HepG2 (cell line): ENCODE results near the gene CASZ1. TPM values are rescaled to one million over a fixed set of nuclear protein-coding genes. Genes with fewer than 3 reads are reported as not detected.

Experiments used
- BRCA1 ChIP-seq: sonication (generic); formaldehyde crosslinking; IDR thresholded peaks from 2 replicates; pipeline ENCODE4 v1.4.0; 2020; ENCODE audit warnings: missing genetic modification reagents
- CHD4 ChIP-seq: fragments of 200-600 bp; sonication (generic); IDR thresholded peaks from 2 replicates; pipeline ENCODE4 v1.7.0; 2017; ENCODE audit warnings: mild to moderate bottlenecking, low read length, borderline replicate concordance
- EHMT2 ChIP-seq: fragments of 200-600 bp; sonication (generic); IDR thresholded peaks from 2 replicates; pipeline ENCODE4 v1.7.0; 2017; ENCODE audit warnings: antibody characterized with exemption, low read depth, low read length, borderline replicate concordance
- GATAD2A ChIP-seq: IDR thresholded peaks from 2 replicates; pipeline ENCODE4 v1.6.1; 2016
- KLF16 ChIP-seq, 2 experiments: sonication (generic) in 1 of 2; formaldehyde crosslinking in 1 of 2; IDR thresholded peaks; 2 replicates each; pipeline versions ENCODE4 v1.6.1 to v1.8.0; 2016 to 2023; ENCODE audit warnings: missing genetic modification reagents in 2 of 2, missing compliant biosample characterization in 1 of 2
- MAFG ChIP-seq: sonication (generic); formaldehyde crosslinking; IDR thresholded peaks from 2 replicates; pipeline ENCODE4 v1.5.1; 2020; ENCODE audit warnings: mild to moderate bottlenecking, missing genetic modification reagents
- MED13 ChIP-seq: sonication (generic); formaldehyde crosslinking; IDR thresholded peaks from 2 replicates; pipeline ENCODE4 v1.5.0; 2020; ENCODE audit warnings: missing genetic modification reagents
- NFKB2 ChIP-seq: sonication (generic); formaldehyde crosslinking; IDR thresholded peaks from 2 replicates; pipeline ENCODE4 v1.4.0; 2020; ENCODE audit warnings: missing genetic modification reagents, borderline replicate concordance
- PHF5A ChIP-seq: IDR thresholded peaks from one replicate; pipeline ENCODE4 v1.6.1; 2018; ENCODE audit warnings: low read depth, missing genetic modification reagents; ENCODE audit not compliant: unreplicated experiment
- RFX3 ChIP-seq: IDR thresholded peaks from 2 replicates; pipeline ENCODE4 v1.6.1; 2016; ENCODE audit warnings: missing biosample characterization, missing genetic modification reagents
- TBX2 ChIP-seq: sonication (generic); formaldehyde crosslinking; IDR thresholded peaks from 2 replicates; pipeline ENCODE4 v1.5.0; 2020; ENCODE audit warnings: missing genetic modification reagents, mild to moderate bottlenecking, borderline replicate concordance
- TCF7L2 ChIP-seq: IDR thresholded peaks from 2 replicates; pipeline ENCODE4 v1.6.1; 2011; ENCODE audit warnings: mild to moderate bottlenecking, low read depth, low read length, moderate library complexity
- ZNF260 ChIP-seq: sonication (generic); formaldehyde crosslinking; IDR thresholded peaks from 2 replicates; pipeline ENCODE4 v1.4.0; 2020; ENCODE audit warnings: missing genetic modification reagents, low read depth, mild to moderate bottlenecking, borderline replicate concordance
- ZNF34 ChIP-seq: sonication (generic); formaldehyde crosslinking; IDR thresholded peaks from 2 replicates; pipeline ENCODE4 v1.4.0; 2020; ENCODE audit warnings: mild to moderate bottlenecking, missing genetic modification reagents, borderline replicate concordance
- ZNF605 ChIP-seq: sonication (generic); formaldehyde crosslinking; IDR thresholded peaks from 2 replicates; pipeline ENCODE4 v1.8.0; 2022; ENCODE audit warnings: mild to moderate bottlenecking, missing genetic modification reagents
- ZNF720 ChIP-seq: sonication (generic); formaldehyde crosslinking; IDR thresholded peaks from 2 replicates; pipeline ENCODE4 v1.4.0; 2020; ENCODE audit warnings: missing genetic modification reagents
- ZNF782 ChIP-seq: sonication (generic); formaldehyde crosslinking; IDR thresholded peaks from 2 replicates; pipeline ENCODE4 v1.4.0; 2020; ENCODE audit warnings: missing genetic modification reagents, mild to moderate bottlenecking, borderline replicate concordance
- ZNF878 ChIP-seq: sonication (generic); formaldehyde crosslinking; IDR thresholded peaks from 2 replicates; pipeline ENCODE4 v1.8.1; 2023; ENCODE audit warnings: mild to moderate bottlenecking, missing genetic modification reagents, moderate library complexity
- polyA plus RNA-seq, 8 experiments: library from polyadenylated mRNA; depleted of rRNA in 3 of 8; stranded (reverse) in 7 of 8; unstranded in 1 of 8; fragments of >200 nt; fragmentation: Illumina TruSeq in 4 of 8; extraction: Trizol in 4 of 8; gene quantifications; 2 replicates each; pipeline versions ENCODE4 v1.2.1 to v1.2.3, GENCODE V29; 2011 to 2016; ENCODE audit warnings: low read depth in 4 of 8, missing spikeins in 1 of 8, mixed read lengths in 1 of 8; ENCODE audit not compliant: insufficient read depth in 1 of 8
- total RNA-seq, 5 experiments: library from RNA; depleted of rRNA; stranded (reverse); fragments of >200 nt; fragmentation: Illumina TruSeq; extraction: Trizol; gene quantifications; 2 replicates each; pipeline ENCODE4 v1.2.3, GENCODE V29; 2016; ENCODE audit warnings: low read depth in 1 of 5
- TF ChIP-seq, protein P1 (sequence below): sonication (generic); formaldehyde crosslinking; IDR thresholded peaks from 2 replicates; pipeline ENCODE4 v1.5.1; 2020; ENCODE audit warnings: missing genetic modification reagents, mild to moderate bottlenecking, borderline replicate concordance
- TF ChIP-seq, protein P2 (sequence below): IDR thresholded peaks from 2 replicates; pipeline ENCODE4 v1.6.1; 2016; ENCODE audit warnings: low read depth
- TF ChIP-seq, protein P3 (sequence below): sonication (generic); formaldehyde crosslinking; IDR thresholded peaks from 2 replicates; pipeline ENCODE4 v1.4.0; 2020; ENCODE audit warnings: missing genetic modification reagents

The CASZ1 gene
- total and polyA plus RNA-seq, 2 of the 13 experiments (the other 11 are each of a cell fraction or from before 2014, with no cell fraction given), result 1.9 to 3.7 TPM

DNA sequence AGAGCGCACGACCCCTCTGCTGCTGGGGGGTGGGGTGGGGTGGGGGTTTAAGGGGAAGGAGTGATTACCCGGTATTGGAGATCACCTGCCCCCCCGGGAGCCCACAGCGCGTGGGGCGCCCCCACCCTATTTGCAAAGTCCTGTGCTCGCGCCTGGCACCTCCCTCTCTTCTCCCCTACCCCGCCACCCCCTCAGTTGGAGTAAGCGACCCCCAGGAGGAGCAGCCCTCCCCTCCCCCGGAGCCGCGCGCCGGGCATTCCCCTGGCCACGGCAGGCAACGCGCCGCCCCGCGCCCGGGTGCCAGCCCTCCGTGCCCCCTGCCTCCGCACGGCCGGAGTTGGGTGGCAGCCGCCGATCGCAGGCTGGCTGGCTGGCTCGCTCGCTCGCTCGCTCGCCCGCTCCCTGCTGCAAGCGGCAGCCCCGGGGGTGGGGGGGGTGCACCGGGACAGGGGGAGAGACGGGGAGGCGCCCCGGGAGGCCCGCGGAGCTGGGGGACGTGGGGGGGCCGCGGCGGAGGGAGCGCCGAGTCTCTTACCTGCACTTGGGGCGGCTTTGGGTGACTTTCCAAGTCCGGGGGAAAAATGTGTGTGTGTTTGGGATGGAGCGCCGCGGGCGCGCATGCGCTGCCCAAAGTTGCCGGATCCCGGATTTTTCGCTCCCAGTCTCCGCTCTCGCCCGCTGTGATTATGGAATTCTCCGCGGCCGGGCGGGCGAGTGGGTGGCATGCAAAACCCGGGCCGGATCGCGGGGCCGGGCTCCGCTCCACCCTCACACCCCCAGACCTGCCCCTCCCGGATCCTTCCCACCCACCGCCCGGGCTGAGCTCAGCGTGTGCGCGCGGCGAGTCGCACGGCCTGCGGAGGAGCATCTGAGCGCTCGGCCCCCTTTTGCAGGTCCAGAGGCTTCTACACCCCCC lies at the start of gene CASZ1 (continued):
- TF ChIP-seq, protein P1, sequence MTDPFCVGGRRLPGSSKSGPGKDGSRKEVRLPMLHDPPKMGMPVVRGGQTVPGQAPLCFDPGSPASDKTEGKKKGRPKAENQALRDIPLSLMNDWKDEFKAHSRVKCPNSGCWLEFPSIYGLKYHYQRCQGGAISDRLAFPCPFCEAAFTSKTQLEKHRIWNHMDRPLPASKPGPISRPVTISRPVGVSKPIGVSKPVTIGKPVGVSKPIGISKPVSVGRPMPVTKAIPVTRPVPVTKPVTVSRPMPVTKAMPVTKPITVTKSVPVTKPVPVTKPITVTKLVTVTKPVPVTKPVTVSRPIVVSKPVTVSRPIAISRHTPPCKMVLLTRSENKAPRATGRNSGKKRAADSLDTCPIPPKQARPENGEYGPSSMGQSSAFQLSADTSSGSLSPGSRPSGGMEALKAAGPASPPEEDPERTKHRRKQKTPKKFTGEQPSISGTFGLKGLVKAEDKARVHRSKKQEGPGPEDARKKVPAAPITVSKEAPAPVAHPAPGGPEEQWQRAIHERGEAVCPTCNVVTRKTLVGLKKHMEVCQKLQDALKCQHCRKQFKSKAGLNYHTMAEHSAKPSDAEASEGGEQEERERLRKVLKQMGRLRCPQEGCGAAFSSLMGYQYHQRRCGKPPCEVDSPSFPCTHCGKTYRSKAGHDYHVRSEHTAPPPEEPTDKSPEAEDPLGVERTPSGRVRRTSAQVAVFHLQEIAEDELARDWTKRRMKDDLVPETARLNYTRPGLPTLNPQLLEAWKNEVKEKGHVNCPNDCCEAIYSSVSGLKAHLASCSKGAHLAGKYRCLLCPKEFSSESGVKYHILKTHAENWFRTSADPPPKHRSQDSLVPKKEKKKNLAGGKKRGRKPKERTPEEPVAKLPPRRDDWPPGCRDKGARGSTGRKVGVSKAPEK (CRISPR knock-in tag), result no peak
- 0 out of 4 replicates have a peak, but pooled peaks of 1 of the 2 experiments have one; percentile 34 for TF ChIP-seq KLF16 (CRISPR knock-in tag; IDR thresholded peaks at IDR 0.05)
- TF ChIP-seq MAFG, result no peak
- TF ChIP-seq, protein P2, sequence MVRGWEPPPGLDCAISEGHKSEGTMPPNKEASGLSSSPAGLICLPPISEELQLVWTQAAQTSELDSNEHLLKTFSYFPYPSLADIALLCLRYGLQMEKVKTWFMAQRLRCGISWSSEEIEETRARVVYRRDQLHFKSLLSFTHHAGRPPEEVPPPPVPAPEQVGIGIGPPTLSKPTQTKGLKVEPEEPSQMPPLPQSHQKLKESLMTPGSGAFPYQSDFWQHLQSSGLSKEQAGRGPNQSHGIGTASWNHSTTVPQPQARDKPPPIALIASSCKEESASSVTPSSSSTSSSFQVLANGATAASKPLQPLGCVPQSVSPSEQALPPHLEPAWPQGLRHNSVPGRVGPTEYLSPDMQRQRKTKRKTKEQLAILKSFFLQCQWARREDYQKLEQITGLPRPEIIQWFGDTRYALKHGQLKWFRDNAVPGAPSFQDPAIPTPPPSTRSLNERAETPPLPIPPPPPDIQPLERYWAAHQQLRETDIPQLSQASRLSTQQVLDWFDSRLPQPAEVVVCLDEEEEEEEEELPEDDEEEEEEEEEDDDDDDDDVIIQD (CRISPR knock-in tag), result no peak
- TF ChIP-seq EHMT2, result no peak
- no peak for TF ChIP-seq ZNF260
- TF ChIP-seq ZNF605 (CRISPR knock-in tag), result no peak
- no peak for TF ChIP-seq BRCA1 (CRISPR knock-in tag)
- TF ChIP-seq RFX3, result no peak
- no peak for TF ChIP-seq ZNF782
- TF ChIP-seq PHF5A (CRISPR knock-in tag), result no peak
- TF ChIP-seq ZNF878 (CRISPR knock-in tag), result no peak
- TF ChIP-seq ZNF34, result no peak
- 0 out of 2 replicates have a peak, but pooled peaks have one; percentile 60 for TF ChIP-seq TBX2
- no peak for TF ChIP-seq MED13 (CRISPR knock-in tag)
- TF ChIP-seq, protein P3, sequence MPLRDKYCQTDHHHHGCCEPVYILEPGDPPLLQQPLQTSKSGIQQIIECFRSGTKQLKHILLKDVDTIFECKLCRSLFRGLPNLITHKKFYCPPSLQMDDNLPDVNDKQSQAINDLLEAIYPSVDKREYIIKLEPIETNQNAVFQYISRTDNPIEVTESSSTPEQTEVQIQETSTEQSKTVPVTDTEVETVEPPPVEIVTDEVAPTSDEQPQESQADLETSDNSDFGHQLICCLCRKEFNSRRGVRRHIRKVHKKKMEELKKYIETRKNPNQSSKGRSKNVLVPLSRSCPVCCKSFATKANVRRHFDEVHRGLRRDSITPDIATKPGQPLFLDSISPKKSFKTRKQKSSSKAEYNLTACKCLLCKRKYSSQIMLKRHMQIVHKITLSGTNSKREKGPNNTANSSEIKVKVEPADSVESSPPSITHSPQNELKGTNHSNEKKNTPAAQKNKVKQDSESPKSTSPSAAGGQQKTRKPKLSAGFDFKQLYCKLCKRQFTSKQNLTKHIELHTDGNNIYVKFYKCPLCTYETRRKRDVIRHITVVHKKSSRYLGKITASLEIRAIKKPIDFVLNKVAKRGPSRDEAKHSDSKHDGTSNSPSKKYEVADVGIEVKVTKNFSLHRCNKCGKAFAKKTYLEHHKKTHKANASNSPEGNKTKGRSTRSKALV, result peak; percentile 85; the same call in 1 of the 2 replicates
- TF ChIP-seq ZNF720 (CRISPR knock-in tag), result no peak
- TF ChIP-seq TCF7L2, result no peak
- no peak for TF ChIP-seq GATAD2A (CRISPR knock-in tag)
- TF ChIP-seq NFKB2 (CRISPR knock-in tag), result peak; percentile 40; the same call in 1 of the 2 replicates
- TF ChIP-seq CHD4, result no peak
